Endothelial cell of umbilical vein (primary cell): Measurements from ENCODE around the gene HPS3. TPM values are rescaled to one million over a fixed set of nuclear protein-coding genes. Genes with fewer than 3 reads are reported as not detected.

ENCODE experiments used
- BruUV-seq: library from RNA; stranded (reverse); fragments of 400-500 nt; replicated peaks from 2 replicates; lab custom pipeline; 2021; lab: Mats Ljungman, UMichigan
- CTCF ChIA-PET: fragments of 300-600, 350-600 bp; sonication (Branson Sonifier 250); formaldehyde crosslinking; loops from one replicate; lab custom pipeline; 2021; ENCODE audit warnings: antibody characterized with exemption, inconsistent platforms; lab: Charles Lee
- POLR2A ChIA-PET: fragments of 300-600, 350-600 bp; sonication (Branson Sonifier 250); formaldehyde crosslinking; loops from one replicate; lab custom pipeline; 2021; ENCODE audit warnings: antibody characterized with exemption, inconsistent platforms; lab: Charles Lee
- DNase-seq: peaks from one replicate; pipeline ENCODE4 v3.0.0-alpha.2; 2011; ENCODE audit warnings: low read depth, low spot score
- FAIRE-seq: peaks from 2 replicates; lab custom pipeline; 2011; peaks lifted over from hg19 to GRCh38; lab: Jason Lieb, UNC
- H2AFZ ChIP-seq: 2 replicates; pipeline ENCODE4 v1.6.0; 2012; ENCODE audit warnings: low read depth, low read length, control low read depth, inconsistent platforms
- H3K27ac ChIP-seq: 2 replicates; pipeline ENCODE4 v1.5.1; 2011; ENCODE audit warnings: low read depth, mild to moderate bottlenecking, control low read depth, low read length, moderate library complexity; ENCODE audit not compliant: insufficient read depth
- H3K27me3 ChIP-seq, 2 experiments: 2 replicates each; pipeline versions ENCODE4 v1.6.0 to v1.6.1; 2011; ENCODE audit warnings: low read length in 2 of 2, mixed read lengths in 1 of 2; ENCODE audit not compliant: control insufficient read depth in 2 of 2, insufficient read depth in 2 of 2
- H3K36me3 ChIP-seq, 2 experiments: 2 replicates in 1 of 2; 3 replicates in 1 of 2; pipeline ENCODE4 v1.5.1; 2011; ENCODE audit warnings: low read length in 2 of 2, mild to moderate bottlenecking in 1 of 2, moderate library complexity in 1 of 2; ENCODE audit not compliant: control insufficient read depth in 2 of 2, insufficient read depth in 2 of 2; ENCODE audit errors: extremely low read depth in 1 of 2
- H3K4me1 ChIP-seq: 3 replicates; pipeline ENCODE4 v1.5.1; 2011; ENCODE audit warnings: mild to moderate bottlenecking, low read length; ENCODE audit not compliant: control insufficient read depth, insufficient read depth; ENCODE audit errors: extremely low read depth
- H3K4me2 ChIP-seq: 2 replicates; pipeline ENCODE4 v1.6.1; 2011; ENCODE audit warnings: low read length, control low read depth, mixed read lengths; ENCODE audit not compliant: insufficient read depth
- H3K4me3 ChIP-seq, 3 experiments: fragments of 200-600 bp in 1 of 3; sonication (generic), shearing (Covaris generic) in 1 of 3; replicated peaks in 1 of 3; 2 replicates each; pipeline ENCODE4 v1.5.1; 2011 to 2016; ENCODE audit warnings: control low read depth in 3 of 3, low read length in 3 of 3, mild to moderate bottlenecking in 2 of 3, inconsistent platforms in 1 of 3, low read depth in 1 of 3, moderate library complexity in 1 of 3; ENCODE audit not compliant: insufficient read depth in 1 of 3
- H3K79me2 ChIP-seq: 2 replicates; pipeline ENCODE4 v1.6.0; 2012; ENCODE audit warnings: low read length, inconsistent platforms; ENCODE audit not compliant: control insufficient read depth, insufficient read depth
- H3K9ac ChIP-seq: replicated peaks from 2 replicates; pipeline ENCODE3; 2011; ENCODE audit warnings: low read length, control low read depth; ENCODE audit not compliant: insufficient read depth; ENCODE audit errors: extremely low read depth
- H3K9me1 ChIP-seq: replicated peaks from 3 replicates; pipeline ENCODE4 v1.6.0; 2011; ENCODE audit warnings: mild to moderate bottlenecking, low read length; ENCODE audit not compliant: control insufficient read depth, insufficient read depth; ENCODE audit errors: extremely low read depth
- H3K9me3 ChIP-seq: replicated peaks from 2 replicates; pipeline ENCODE4 v1.5.1; 2012; ENCODE audit warnings: low read length, inconsistent platforms; ENCODE audit not compliant: control insufficient read depth, insufficient read depth
- H4K20me1 ChIP-seq: replicated peaks from 2 replicates; pipeline ENCODE3; 2011; ENCODE audit warnings: mild to moderate bottlenecking, low read length; ENCODE audit not compliant: control insufficient read depth, insufficient read depth; ENCODE audit errors: extremely low read depth
- EZH2 ChIP-seq: IDR thresholded peaks from 2 replicates; pipeline ENCODE4 v1.6.1; 2012; ENCODE audit warnings: borderline replicate concordance, low read depth, mild to moderate bottlenecking, moderate library complexity, low read length, inconsistent platforms; ENCODE audit not compliant: severe bottlenecking
- FOS ChIP-seq: IDR thresholded peaks from 2 replicates; pipeline ENCODE4 v1.6.1; 2011; ENCODE audit warnings: mild to moderate bottlenecking, low read length, moderate library complexity, borderline replicate concordance; ENCODE audit not compliant: insufficient read depth
- GATA2 ChIP-seq: IDR thresholded peaks from 2 replicates; pipeline ENCODE4 v1.7.0; 2011; ENCODE audit warnings: low read depth, mild to moderate bottlenecking, moderate library complexity, mixed read lengths, low read length; ENCODE audit not compliant: insufficient read length, insufficient read depth
- JUN ChIP-seq: IDR thresholded peaks from 2 replicates; pipeline ENCODE4 v1.6.1; 2011; ENCODE audit warnings: borderline replicate concordance, low read depth; ENCODE audit not compliant: insufficient read length, insufficient read depth
- MYC ChIP-seq: IDR thresholded peaks from one replicate; pipeline ENCODE4 v1.6.1; 2011; ENCODE audit warnings: mild to moderate bottlenecking, low read depth, low read length
- POLR2A ChIP-seq: IDR thresholded peaks from 2 replicates; pipeline ENCODE4 v1.6.1; 2012; ENCODE audit warnings: low read depth, mild to moderate bottlenecking, control low read depth, low read length
- POLR2AphosphoS5 ChIP-seq: IDR thresholded peaks from 2 replicates; pipeline ENCODE4 v1.6.1; 2012; ENCODE audit warnings: low read depth, mild to moderate bottlenecking, control low read depth, low read length, moderate library complexity; ENCODE audit not compliant: insufficient read depth
- dilution Hi-C: fragments of 300-500 bp; cut with MboI; formaldehyde crosslinking; loops from one replicate; pipeline ENCODE4 v1.15.0; 2019; ENCODE audit warnings: low sequenced_read_pairs; ENCODE audit not compliant: extremely low pct_ligation_motif_present
- intact Hi-C: fragments of 100-400 bp; cut with micrococcal nuclease; formaldehyde crosslinking; loops from one replicate; pipeline ENCODE4 v1.10.0; 2022
- polyA plus RNA-seq, 4 experiments: library from polyadenylated mRNA; depleted of rRNA in 3 of 4; stranded (reverse) in 3 of 4; unstranded in 1 of 4; fragments of >200 nt; gene quantifications; 2 replicates each; pipeline versions ENCODE4 v1.2.1 to v1.2.3, GENCODE V29; 2011 to 2012; ENCODE audit warnings: missing spikeins in 1 of 4
- total RNA-seq: library from RNA; stranded (reverse); gene quantifications from 2 replicates; pipeline ENCODE4 v1.2.3, GENCODE V29; 2021
- TF ChIP-seq, protein P1 (sequence below), 2 donors: IDR thresholded peaks; 1 replicate in 1 of 2; 2 replicates in 1 of 2; pipeline ENCODE4 v1.5.1; 2011; ENCODE audit warnings: low read length in 2 of 2, mild to moderate bottlenecking in 2 of 2, moderate library complexity in 2 of 2, control low read depth in 1 of 2, inconsistent platforms in 1 of 2, low read depth in 1 of 2; ENCODE audit not compliant: insufficient read depth in 1 of 2; ENCODE audit errors: extremely low read depth in 1 of 2
- TF ChIP-seq, protein P2 (sequence below): IDR thresholded peaks from 2 replicates; pipeline ENCODE4 v1.6.1; 2011; ENCODE audit not compliant: insufficient read depth, insufficient read length

HPS3 gene
- total and polyA plus RNA-seq, 2 donors (not counting 3 experiments of a cell fraction or from before 2014, with no cell fraction given): 8.8 to 16.1 TPM

DNA sequence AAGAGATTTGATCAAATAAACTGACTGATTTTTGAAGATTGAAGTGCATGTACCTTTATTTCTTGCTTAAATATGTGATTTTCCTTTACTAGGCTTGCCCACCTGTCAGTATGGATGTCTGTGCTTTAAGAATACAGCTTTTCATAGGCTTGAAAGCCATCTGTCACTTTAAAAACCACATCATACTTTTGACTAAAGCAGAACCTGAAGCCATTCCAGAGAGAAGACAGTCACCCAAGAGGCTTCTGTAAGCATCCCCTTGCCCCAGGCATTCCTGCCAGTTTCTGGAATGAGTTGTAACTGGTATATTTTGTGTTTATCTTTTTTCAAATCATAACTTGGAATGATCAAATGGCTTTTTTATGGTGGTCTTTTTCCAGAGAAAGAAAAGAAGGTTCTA, 24.0 kb downstream of the HPS3 start:
- intact Hi-C loops: no loop called here
- TF ChIP-seq POLR2AphosphoS5 (no peak), POLR2A (no peak), JUN (no peak)
- H3K4me3 ChIP-seq: no peak overlapping the region
- no peak overlapping the region for H3K4me2 ChIP-seq
- H3K79me2 ChIP-seq: no peaks in the 10 kb centered on the region
- no peak for FAIRE-seq
- H4K20me1 ChIP-seq: no peaks in the 10 kb centered on the region
- no peaks in the 10 kb centered on the region for H3K9me1 ChIP-seq
- ChIA-PET CTCF (interaction anchor here (3.4 kb wide), 1 partner anchor 33 kb away, joined by 10 read pairs; no protein-coding TSS in a partner anchor), POLR2A (no interaction called here)
- H3K9me3 ChIP-seq: no peaks in the 10 kb centered on the region
- dilution Hi-C loops: no loop called here
- no peak for DNase-seq
- H3K27me3 ChIP-seq: no peaks in the 10 kb centered on the region
- no peak overlapping the region for H3K9ac ChIP-seq
- BruUV-seq: no TSS peak
- no peak overlapping the region for H3K27ac ChIP-seq
- H3K36me3 ChIP-seq: no peaks in the 10 kb centered on the region
- H2AFZ ChIP-seq: no peak overlapping the region
- peaks cover 11% of the 10 kb centered on the region for H3K4me1 ChIP-seq

DNA sequence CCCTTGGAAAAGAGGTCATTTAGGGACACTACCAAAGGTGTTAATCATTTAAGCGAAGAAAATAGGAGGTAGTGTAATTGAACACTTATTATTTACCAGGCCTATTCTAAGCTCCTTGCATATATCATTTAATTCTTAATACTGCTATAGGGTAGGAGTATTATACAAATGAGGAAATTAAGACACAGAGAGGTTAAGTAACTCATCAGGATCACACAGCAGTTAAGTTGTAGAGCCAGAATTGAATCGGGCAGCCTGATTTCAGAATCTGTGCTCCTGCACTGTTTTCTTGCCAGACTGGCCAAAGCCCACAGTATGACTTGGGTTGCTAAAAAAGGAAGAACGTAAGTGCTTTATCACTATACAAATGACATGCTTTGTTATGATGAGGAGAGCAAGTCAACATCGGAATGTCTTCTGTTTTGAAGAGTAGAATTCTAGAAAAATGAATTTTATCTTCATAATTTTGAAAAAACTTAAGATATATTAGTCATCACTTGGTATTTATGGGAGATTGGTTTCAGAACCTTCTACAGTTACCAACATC, 31.4 kb downstream of the HPS3 start:
- no peaks in the 10 kb centered on the region for H3K9me1 ChIP-seq
- H3K79me2 ChIP-seq: no peaks in the 10 kb centered on the region
- no peak for DNase-seq
- no peak overlapping the region for H3K9ac ChIP-seq
- no peak overlapping the region for H3K4me2 ChIP-seq
- no peaks in the 10 kb centered on the region for H3K9me3 ChIP-seq
- peaks cover 2 to 8% of the 10 kb centered on the region in 2 experiments for H3K36me3 ChIP-seq
- no peaks in the 10 kb centered on the region for H3K27me3 ChIP-seq
- intact Hi-C loops (no loop called here), dilution Hi-C loops (no loop called here)
- no TSS peak for BruUV-seq
- no peaks in the 10 kb centered on the region for H3K4me1 ChIP-seq
- H3K4me3 ChIP-seq: no peak overlapping the region
- no peaks in the 10 kb centered on the region for H4K20me1 ChIP-seq
- H3K27ac ChIP-seq: no peak overlapping the region
- no peak for FAIRE-seq
- ChIA-PET POLR2A (interaction anchor here (0.6 kb wide), 1 partner anchor 12 kb away, joined by 10 read pairs; no protein-coding TSS in a partner anchor), CTCF (interaction anchor here (1.2 kb wide), 1 partner anchor 40 kb away, joined by 4 read pairs; no protein-coding TSS in a partner anchor)
- TF ChIP-seq, protein P1, sequence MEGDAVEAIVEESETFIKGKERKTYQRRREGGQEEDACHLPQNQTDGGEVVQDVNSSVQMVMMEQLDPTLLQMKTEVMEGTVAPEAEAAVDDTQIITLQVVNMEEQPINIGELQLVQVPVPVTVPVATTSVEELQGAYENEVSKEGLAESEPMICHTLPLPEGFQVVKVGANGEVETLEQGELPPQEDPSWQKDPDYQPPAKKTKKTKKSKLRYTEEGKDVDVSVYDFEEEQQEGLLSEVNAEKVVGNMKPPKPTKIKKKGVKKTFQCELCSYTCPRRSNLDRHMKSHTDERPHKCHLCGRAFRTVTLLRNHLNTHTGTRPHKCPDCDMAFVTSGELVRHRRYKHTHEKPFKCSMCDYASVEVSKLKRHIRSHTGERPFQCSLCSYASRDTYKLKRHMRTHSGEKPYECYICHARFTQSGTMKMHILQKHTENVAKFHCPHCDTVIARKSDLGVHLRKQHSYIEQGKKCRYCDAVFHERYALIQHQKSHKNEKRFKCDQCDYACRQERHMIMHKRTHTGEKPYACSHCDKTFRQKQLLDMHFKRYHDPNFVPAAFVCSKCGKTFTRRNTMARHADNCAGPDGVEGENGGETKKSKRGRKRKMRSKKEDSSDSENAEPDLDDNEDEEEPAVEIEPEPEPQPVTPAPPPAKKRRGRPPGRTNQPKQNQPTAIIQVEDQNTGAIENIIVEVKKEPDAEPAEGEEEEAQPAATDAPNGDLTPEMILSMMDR (IDR thresholded peaks at IDR 0.05; ENCODE audit: extremely low read depth in 1 of 2, insufficient read depth in 1 of 2, low read depth in 1 of 2, low read length in 2 of 2): no peak
- TF ChIP-seq EZH2 (no peak), POLR2A (no peak), POLR2AphosphoS5 (no peak), JUN (no peak), FOS (no peak), GATA2 (no peak), MYC (no peak)
- TF ChIP-seq, protein P2, sequence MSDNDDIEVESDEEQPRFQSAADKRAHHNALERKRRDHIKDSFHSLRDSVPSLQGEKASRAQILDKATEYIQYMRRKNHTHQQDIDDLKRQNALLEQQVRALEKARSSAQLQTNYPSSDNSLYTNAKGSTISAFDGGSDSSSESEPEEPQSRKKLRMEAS: no peak
- H2AFZ ChIP-seq: no peak overlapping the region
